ENCODE data around the gene HOXA9.

Gene HOXA9

DNA sequence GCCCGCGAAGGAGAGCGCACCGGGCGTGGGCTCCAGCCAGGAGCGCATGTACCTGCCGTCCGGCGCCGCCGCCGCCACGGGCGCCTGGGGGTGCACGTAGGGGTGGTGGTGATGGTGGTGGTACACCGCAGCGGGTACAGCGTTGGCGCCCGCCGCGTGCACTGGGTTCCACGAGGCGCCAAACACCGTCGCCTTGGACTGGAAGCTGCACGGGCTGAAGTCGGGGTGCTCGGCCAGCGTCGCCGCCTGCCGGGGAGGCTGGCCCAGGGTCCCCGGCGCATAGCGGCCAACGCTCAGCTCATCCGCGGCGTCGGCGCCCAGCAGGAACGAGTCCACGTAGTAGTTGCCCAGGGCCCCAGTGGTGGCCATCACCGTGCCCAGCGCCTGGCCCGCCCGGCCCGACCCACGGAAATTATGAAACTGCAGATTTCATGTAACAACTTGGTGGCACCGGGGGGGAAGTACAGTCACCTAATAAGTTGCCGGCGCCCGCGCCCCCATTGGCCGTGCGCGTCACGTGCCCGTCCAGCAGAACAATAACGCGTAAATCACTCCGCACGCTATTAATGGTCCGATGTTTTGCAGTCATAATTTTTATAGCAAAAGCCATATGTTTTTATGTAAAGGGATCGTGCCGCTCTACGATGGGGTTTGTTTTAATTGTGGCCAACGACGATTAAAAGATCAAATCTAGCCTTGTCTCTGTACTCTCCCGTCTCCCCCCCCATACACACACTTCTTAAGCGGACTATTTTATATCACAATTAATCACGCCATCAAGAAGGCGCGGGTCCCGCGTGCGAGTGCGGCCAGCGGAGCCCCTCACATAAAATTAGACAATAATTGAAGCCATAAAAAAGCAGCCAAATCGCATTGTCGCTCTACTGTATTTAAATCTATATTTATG is at the start of gene HOXA9:
Gene HOXA9 (minus strand): TSS at position 449 of the 907 bp plus-strand sequence. CDS start 80 bp downstream, at position 369.
- DNase-seq (ENCODE audit: low read depth in 2 of 2) = no peak

- DNase-seq (ENCODE audit: low read depth in 2 of 2) = no peak
Measured at GRCh38 chr7:27214239-27214950, 49.1 kb upstream of the HOXA9 start.

DNA sequence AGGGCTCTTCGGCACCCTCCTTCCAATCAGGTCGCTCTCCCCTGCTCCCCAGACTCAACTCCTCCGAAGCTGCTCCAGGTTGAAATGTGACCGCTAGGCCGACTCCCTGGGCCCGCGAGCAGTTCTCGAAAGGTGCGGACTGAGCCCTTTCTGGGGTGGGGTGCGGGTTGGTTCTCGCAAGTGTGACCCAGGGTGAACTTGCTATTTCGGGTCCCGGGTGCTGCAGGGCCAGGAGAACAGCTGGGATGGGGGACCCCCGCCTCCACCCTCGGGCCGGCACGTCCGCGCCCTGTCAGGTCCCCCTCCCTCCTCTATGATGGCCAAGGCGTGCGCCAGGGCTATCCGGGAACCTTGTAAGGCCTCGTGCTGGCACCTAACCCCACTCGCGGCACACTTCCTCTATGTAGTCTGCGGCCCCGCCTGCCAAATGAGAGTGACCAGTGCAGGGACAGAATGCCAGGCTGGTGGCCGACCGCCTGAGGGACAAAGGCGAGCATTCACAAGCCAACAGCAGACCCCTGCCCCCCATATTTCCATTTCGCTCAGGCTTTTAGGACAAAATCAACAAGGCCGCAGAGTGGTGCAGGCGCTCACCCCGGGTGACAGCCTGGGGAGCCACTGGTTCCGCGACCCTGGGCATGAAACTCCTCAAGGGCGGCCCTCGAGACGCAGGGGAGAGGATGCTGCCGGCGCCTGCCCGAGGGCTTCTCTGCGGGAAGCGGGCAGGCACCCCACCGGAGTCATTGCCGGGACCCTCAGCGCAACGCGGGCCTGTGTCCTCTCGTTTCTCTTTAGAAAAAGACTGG is 48.3 kb upstream of the HOXA9 start:
- DNase-seq (ENCODE audit: low read depth in 2 of 2) = no peak

DNA sequence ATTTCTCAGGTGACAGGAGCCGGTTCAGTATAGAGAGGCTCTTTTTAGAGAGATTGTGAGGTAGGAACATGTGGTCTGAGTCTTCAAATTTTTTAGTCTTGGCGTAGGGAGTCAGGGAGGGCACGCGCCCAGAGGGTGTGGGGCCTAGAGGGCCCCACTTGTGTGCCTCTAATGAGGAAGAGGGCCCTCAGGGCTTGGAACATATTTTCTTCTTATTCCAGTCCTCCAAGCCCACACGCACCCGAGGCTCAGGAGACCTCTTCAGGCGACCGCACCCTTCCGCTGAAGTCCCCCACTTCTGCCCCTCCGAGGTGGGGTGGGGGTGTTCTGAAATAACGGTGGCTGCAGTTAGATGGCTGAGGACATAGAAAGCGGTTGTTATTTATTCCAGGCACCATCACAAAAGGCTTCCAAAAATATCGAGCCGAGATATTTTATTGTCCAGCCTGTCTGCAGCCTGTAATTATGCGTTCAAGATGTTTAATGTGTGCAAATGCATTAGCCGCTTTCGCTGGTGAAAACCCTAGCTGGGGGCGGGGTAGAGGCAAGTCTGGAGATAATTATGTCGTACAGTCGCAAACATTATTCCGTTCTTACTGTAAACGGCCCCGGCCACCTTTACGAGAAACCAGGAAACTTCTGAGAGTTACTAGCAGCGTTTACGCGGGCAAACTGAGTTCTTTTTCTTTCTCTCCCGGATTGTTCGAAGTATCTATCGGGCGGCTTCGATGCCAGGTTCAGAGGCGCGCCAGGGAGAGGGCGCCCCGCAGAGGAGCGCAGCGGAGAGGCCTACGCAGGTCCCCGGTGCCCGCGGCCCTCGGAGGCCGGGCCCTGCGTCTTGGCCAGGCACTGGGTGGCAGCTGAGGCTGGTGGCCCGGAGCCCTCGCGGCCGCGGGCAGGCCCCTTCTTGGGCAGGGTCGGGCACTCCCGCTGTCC is 47.4 kb upstream of the HOXA9 start:
- no peak for DNase-seq (ENCODE audit: low read depth in 2 of 2)

GRCh38 chr7:27211764-27212204 is 46.4 kb upstream of the HOXA9 start:
- no peak for DNase-seq (ENCODE audit: low read depth in 2 of 2)

GRCh38 chr7:27211084-27211446 is 45.7 kb upstream of the HOXA9 start:
- no peak for DNase-seq (ENCODE audit: low read depth in 2 of 2)

DNA sequence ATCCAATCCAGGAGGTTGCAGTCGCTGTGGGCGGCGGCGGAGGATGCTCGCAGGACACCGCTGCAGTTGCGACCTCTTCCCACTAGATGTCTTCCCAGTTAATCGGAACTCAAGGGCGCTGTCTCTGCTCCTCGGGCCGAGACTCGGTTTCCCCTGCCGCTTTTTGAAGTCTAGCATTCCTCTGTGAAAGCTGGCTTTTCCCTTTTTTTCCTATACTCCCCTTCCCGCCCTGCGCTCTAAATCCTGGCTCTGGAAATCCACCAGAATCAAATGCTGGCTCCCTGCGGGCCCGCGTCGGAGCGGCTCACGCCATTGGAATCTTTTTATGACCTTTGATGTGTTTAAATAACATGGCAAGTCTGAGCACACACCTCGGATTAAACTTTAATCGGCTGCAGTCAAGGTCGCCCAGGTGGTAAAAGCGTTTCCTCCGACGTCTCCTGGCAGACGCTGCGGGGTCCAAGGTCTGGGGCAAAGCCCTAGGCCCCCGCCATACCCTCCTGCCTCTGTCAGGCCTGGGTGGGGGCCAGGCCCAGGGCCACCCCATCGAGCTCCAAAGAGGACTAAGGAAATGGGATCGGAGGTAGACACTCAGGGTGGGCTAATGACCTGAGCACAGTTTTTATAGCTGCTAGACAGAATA is 45.2 kb upstream of the HOXA9 start:
- no peak for DNase-seq (ENCODE audit: low read depth in 2 of 2)

DNA sequence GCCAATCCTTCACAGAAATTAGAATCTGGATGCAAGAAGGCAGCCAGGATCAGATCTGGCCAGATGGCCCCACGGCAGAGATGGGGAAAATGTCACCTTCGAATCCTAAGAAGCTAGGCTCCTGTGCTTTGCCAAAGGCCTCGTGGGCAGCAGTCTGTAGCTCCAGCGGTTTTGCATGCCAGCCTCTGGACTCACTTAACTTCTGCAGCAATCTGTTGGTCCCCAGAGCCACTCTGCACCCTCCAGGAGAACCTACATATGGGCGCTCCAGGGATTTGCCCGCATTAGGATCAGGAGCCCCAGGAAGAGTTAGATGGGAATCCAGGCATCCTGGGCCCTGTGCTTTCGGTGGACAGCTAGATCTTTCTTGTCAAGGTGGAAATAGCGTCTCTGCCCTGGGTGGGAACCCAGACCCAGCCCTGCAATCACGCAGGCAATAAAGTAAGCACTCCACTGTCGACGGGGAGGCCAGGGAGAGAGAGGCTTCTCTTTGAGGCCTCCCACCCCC is 44.6 kb upstream of the HOXA9 start:
- DNase-seq (ENCODE audit: low read depth in 2 of 2) = no peak

DNA sequence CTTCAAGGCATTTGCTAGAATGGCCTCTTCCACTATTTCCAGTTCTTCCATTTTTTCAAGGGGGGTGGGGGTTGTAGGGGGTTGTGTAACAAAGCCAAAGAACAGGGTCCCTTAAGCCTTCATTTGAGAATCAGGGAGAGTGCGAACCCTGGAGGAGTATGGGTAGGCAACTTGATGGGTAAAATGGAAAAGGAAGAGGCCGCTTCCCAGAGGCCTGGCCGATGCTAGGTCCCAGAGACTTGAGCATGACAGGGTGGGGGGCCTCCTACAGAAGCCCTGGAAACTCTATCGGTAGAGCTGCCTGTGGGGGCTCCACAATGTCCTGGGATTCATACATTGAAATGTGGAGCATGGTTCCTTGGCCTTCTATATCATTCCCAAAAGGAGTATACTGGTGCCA is 43.7 kb upstream of the HOXA9 start:
- DNase-seq (ENCODE audit: low read depth in 2 of 2) = no peak

GRCh38 chr7:27207348-27207985 is 42.1 kb upstream of the HOXA9 start:
- DNase-seq (ENCODE audit: low read depth in 2 of 2) = no peak

GRCh38 chr7:27205325-27206280 is 40.3 kb upstream of the HOXA9 start:
- no peak for DNase-seq (ENCODE audit: low read depth in 2 of 2)

GRCh38 chr7:27204851-27205322 is 39.5 kb upstream of the HOXA9 start:
- no peak for DNase-seq (ENCODE audit: low read depth in 2 of 2)

DNA sequence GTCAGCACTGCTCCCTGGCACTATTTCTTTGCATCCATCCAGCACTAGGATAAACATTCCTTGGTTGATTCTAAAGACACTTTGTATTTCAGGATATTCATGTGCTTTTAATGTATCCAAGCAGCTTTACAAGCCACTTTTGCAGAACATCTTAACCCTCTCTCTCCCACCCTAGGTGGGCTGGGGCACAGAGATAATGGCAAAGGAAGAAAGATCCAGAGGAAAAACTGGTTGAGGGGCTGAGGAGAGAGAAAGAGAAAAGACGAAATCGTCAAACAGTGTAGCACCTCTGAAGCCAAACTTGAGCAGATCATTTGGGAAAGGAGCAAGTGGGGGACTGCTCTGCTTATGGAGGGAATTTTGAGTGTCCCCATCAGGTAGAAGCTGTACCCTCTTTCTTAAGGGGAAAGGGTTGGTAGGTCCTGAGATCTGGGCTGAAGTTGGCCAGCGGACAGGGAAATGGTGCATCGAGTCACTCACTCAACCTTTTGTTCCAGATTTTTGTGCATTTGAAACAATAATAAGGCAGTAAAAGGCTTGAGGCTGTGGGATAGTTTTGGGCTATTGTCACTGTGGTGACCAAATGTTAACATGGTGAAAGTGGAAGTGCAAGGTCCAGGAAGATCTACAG is 38.7 kb upstream of the HOXA9 start:
- no peak for DNase-seq (ENCODE audit: low read depth in 2 of 2)

- no peak for DNase-seq (ENCODE audit: low read depth in 2 of 2)
Measured at GRCh38 chr7:27203365-27203953, 38.1 kb upstream of the HOXA9 start.

- no peak for DNase-seq (ENCODE audit: low read depth in 2 of 2)
Measured at GRCh38 chr7:27202862-27203134, 37.5 kb upstream of the HOXA9 start.

- DNase-seq (ENCODE audit: low read depth in 2 of 2) = no peak
Measured at GRCh38 chr7:27202018-27202861, 36.9 kb upstream of the HOXA9 start.

DNA sequence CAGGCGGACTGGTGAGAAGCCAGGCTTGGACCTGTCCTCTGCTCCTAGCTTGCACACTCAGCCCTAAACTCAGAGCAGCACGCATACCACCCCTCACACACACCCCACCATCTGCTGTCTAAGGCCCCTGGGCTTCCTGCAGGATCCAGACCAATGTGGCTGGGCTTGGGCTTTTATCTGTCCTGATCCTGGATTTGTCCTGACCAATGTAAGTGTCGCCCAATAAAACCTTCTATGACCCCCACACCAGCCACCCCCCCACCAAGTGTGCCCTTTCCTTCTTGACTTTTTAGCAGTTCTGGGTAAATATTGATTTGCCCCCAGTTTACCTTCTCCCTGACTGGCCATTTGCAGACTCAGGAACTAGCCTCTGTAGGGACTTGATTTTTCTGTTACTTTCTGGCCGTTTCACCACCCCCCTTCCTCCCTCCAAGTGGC is 36.3 kb upstream of the HOXA9 start:
- DNase-seq (ENCODE audit: low read depth in 2 of 2) = no peak
